Measurements from ENCODE around the gene TMEM171. TPM values are rescaled to one million over a fixed set of nuclear protein-coding genes. Genes with fewer than 3 reads are reported as not detected.

The TMEM171 gene
- total and polyA plus RNA-seq, 2 experiments from 2014 or later, result 1.9 to 2.9 TPM

DNA sequence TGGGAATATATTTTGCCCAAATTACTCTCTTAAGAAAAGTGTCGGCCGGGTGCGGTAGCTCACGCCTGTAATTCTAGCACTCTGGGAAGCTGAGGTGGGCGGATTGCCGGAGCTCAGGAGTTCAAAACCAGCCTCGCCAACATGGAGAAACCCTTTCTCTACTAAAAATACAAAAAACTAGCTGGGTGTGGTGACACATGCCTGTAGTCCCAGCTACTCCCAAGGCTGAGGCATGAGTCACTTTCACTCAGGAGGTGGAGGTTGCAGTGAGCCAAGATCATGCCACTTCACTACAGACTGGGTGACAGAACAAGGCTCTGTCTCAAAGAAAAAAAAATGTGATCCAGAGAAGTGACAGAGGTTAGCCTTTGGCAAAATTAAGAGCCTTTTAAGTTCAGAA is 26.4 kb upstream of the TMEM171 start:
- Histone ChIP-seq H3K9me2 (ENCODE audit: insufficient read depth) (0 out of 2 replicates have a peak, but pooled peaks cover 4% of the 10 kb centered on the region), H3F3A (replicated peaks; ENCODE audit: low read depth) (no peaks in the 10 kb centered on the region), H3K4me3 (no peak overlapping the region), H3K27me3 (ENCODE audit: insufficient read depth) (no peaks in the 10 kb centered on the region), H2AFZ (no peak overlapping the region), H3K4me2 (no peak overlapping the region), H3K79me2 (replicated peaks; ENCODE audit: insufficient read depth) (no peaks in the 10 kb centered on the region), H3K4me1 (ENCODE audit: insufficient read depth) (no peaks in the 10 kb centered on the region), H3K27ac (ENCODE audit: low read depth) (no peak overlapping the region), H4K20me1 (replicated peaks; ENCODE audit: insufficient read depth) (no peaks in the 10 kb centered on the region), H3K36me3 (ENCODE audit: insufficient read depth) (no peaks in the 10 kb centered on the region)
- no peak overlapping the region for H3K27ac Mint-ChIP-seq
- peaks cover 16% of the 10 kb centered on the region for H3K9me3 Mint-ChIP-seq
- H3K27me3 Mint-ChIP-seq (ENCODE audit: insufficient read depth, low read depth, poor library complexity), result no peaks in the 10 kb centered on the region
- no peak for DNase-seq (ENCODE audit: low spot score)
- no peak for TF ChIP-seq ZNF114 (CRISPR knock-in tag; IDR thresholded peaks at IDR 0.05)
- TF ChIP-seq ETS1 (IDR thresholded peaks at IDR 0.05), result no peak
- H3K36me3 Mint-ChIP-seq (ENCODE audit: low read depth), result no peaks in the 10 kb centered on the region
- no peak overlapping the region for H3K4me3 Mint-ChIP-seq
- ATAC-seq, result no peak
- H3K4me1 Mint-ChIP-seq, result no peaks in the 10 kb centered on the region

GRCh38 chr5:73094415-73094814 is 26.0 kb upstream of the TMEM171 start:
- no peaks in the 10 kb centered on the region for H3K27me3 Mint-ChIP-seq (ENCODE audit: insufficient read depth, low read depth, poor library complexity)
- H3K27ac Mint-ChIP-seq, result no peak overlapping the region
- Histone ChIP-seq H3F3A (replicated peaks; ENCODE audit: low read depth) (no peaks in the 10 kb centered on the region), H3K4me2 (no peak overlapping the region), H2AFZ (no peak overlapping the region), H3K79me2 (replicated peaks; ENCODE audit: insufficient read depth) (no peaks in the 10 kb centered on the region), H3K27me3 (ENCODE audit: insufficient read depth) (no peaks in the 10 kb centered on the region), H3K4me1 (ENCODE audit: insufficient read depth) (no peaks in the 10 kb centered on the region), H3K4me3 (no peak overlapping the region), H4K20me1 (replicated peaks; ENCODE audit: insufficient read depth) (no peaks in the 10 kb centered on the region), H3K9me2 (ENCODE audit: insufficient read depth) (0 out of 2 replicates have a peak, but pooled peaks cover 4% of the 10 kb centered on the region), H3K27ac (ENCODE audit: low read depth) (no peak overlapping the region), H3K36me3 (ENCODE audit: insufficient read depth) (no peaks in the 10 kb centered on the region)
- H3K4me1 Mint-ChIP-seq, result no peaks in the 10 kb centered on the region
- no peak overlapping the region for H3K4me3 Mint-ChIP-seq
- no peaks in the 10 kb centered on the region for H3K36me3 Mint-ChIP-seq (ENCODE audit: low read depth)
- no peak for ATAC-seq
- H3K9me3 Mint-ChIP-seq, result peaks cover 16% of the 10 kb centered on the region
- no peak for DNase-seq (ENCODE audit: low spot score)
- TF ChIP-seq, protein P1, sequence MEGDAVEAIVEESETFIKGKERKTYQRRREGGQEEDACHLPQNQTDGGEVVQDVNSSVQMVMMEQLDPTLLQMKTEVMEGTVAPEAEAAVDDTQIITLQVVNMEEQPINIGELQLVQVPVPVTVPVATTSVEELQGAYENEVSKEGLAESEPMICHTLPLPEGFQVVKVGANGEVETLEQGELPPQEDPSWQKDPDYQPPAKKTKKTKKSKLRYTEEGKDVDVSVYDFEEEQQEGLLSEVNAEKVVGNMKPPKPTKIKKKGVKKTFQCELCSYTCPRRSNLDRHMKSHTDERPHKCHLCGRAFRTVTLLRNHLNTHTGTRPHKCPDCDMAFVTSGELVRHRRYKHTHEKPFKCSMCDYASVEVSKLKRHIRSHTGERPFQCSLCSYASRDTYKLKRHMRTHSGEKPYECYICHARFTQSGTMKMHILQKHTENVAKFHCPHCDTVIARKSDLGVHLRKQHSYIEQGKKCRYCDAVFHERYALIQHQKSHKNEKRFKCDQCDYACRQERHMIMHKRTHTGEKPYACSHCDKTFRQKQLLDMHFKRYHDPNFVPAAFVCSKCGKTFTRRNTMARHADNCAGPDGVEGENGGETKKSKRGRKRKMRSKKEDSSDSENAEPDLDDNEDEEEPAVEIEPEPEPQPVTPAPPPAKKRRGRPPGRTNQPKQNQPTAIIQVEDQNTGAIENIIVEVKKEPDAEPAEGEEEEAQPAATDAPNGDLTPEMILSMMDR (conservative IDR thresholded peaks at IDR 0.05; ENCODE audit: low read depth in 2 of 2), result no peak
- TF ChIP-seq ZNF114 (CRISPR knock-in tag; IDR thresholded peaks at IDR 0.05), result no peak
- TF ChIP-seq NANOG (IDR thresholded peaks at IDR 0.05; ENCODE audit: borderline replicate concordance), result no peak
- no peak for TF ChIP-seq ZNF462 (CRISPR knock-in tag; IDR thresholded peaks at IDR 0.05)
- no peak for TF ChIP-seq ETS1 (IDR thresholded peaks at IDR 0.05)
- TF ChIP-seq POLR2AphosphoS5 (IDR thresholded peaks at IDR 0.05; ENCODE audit: low read depth), result no peak
- no peak for TF ChIP-seq ZNF331 (CRISPR knock-in tag; IDR thresholded peaks at IDR 0.05; ENCODE audit: low read depth)
- TF ChIP-seq EZH2phosphoT487 (IDR thresholded peaks at IDR 0.05; ENCODE audit: unreplicated experiment), result no peak
